Adrenal gland (tissue), 12 donors: ENCODE measurements around the gene SPRED2. TPM values are rescaled to one million over a fixed set of nuclear protein-coding genes. Genes with fewer than 3 reads are reported as not detected.
"Not testable (repeated sequence)": the region's sequence is repeated elsewhere in the genome, so short reads cannot be mapped to it uniquely, and the experiment has no call there.

Experiments used
- DNase-seq, 7 donors: peaks; one replicate each; pipeline ENCODE4 v3.0.0-alpha.2; 2019 to 2020
- H3K27ac ChIP-seq, 5 donors: fragments of 200-600 bp; sonication (generic) in 4 of 5; 1 replicate in 3 of 5; 2 replicates in 2 of 5; pipeline versions ENCODE4 v1.5.1 to v1.8.0; 2016 to 2020; ENCODE audit warnings: mild to moderate bottlenecking in 1 of 5
- H3K27me3 ChIP-seq: fragments of 200-600 bp; 2 replicates; pipeline ENCODE4 v1.8.0; 2021
- H3K36me3 ChIP-seq, 2 donors: fragments of 200-600 bp; replicated peaks in 1 of 2; 1 replicate in 1 of 2; 2 replicates in 1 of 2; pipeline versions ENCODE4 v1.5.1 to v1.8.0; 2018 to 2022
- H3K4me1 ChIP-seq, 2 donors: fragments of 200-600 bp; replicated peaks in 1 of 2; 1 replicate in 1 of 2; 2 replicates in 1 of 2; pipeline versions ENCODE4 v1.5.1 to v1.8.0; 2018 to 2021
- H3K4me3 ChIP-seq, 4 donors: fragments of 200-600 bp; sonication (generic) in 3 of 4; one replicate each; pipeline ENCODE4 v1.5.1; 2016 to 2018
- H3K9me3 ChIP-seq, 3 donors: fragments of 200-600 bp; sonication (generic) in 1 of 3; replicated peaks in 1 of 3; 1 replicate in 2 of 3; 2 replicates in 1 of 3; pipeline versions ENCODE4 v1.5.1 to v1.8.0; 2016 to 2021
- POLR2A ChIP-seq, 2 donors: fragments of 450-650 bp; IDR thresholded peaks; one replicate each; pipeline ENCODE4 v1.6.1; 2017; ENCODE audit warnings: antibody characterized with exemption in 2 of 2, mild to moderate bottlenecking in 2 of 2, moderate library complexity in 1 of 2
- WGBS, 4 donors: extraction: QIAGEN DNeasy Blood & Tissue Kit in 2 of 4; methylation state at CpG; one replicate each; pipeline versions ENCODE4 v1.1.5 to v1.1.7; 2013 to 2017; 5-methylcytosine and 5-hydroxymethylcytosine counted together
- intact Hi-C, 2 donors: fragments of 100-400 bp; cut with DNase I; formaldehyde crosslinking; loops; one replicate each; pipeline versions ENCODE4 v1.14.1 to v1.15.0; 2022 to 2023
- polyA plus RNA-seq, 3 donors: library from polyadenylated mRNA; stranded (reverse); fragments of 200-250 nt in 2 of 3; fragments of 350-450 nt in 1 of 3; fragmentation: Illumina TruSeq in 1 of 3; extraction: RNeasy Lipid Tissue Mini Kit (QIAGEN cat#74804) in 1 of 3; gene quantifications; one replicate each; pipeline ENCODE4 v1.2.3, GENCODE V29; 2013 to 2014
- total RNA-seq, 9 donors: library from RNA; depleted of rRNA in 4 of 9; stranded (reverse); fragments of >200 nt in 4 of 9; fragments of 120-200 nt in 1 of 9; fragmentation: NEBNext Ultra II Directional in 1 of 9; extraction: Animal tissue kit (Norgen Biotek cat#: 25700) in 1 of 9; gene quantifications; one replicate each; pipeline versions ENCODE4 v1.1.0 to v1.2.4, GENCODE V29; 2013 to 2023
- TF ChIP-seq, protein P1 (sequence below), 6 experiments: fragments of 450-650 bp in 4 of 6; fragments of 200-600 bp in 2 of 6; sonication (generic) in 1 of 6; IDR thresholded peaks; 1 replicate in 5 of 6; 2 replicates in 1 of 6; pipeline versions ENCODE4 v1.5.1 to v1.8.0; 2016 to 2021; ENCODE audit warnings: antibody characterized with exemption in 6 of 6, mild to moderate bottlenecking in 2 of 6, moderate library complexity in 1 of 6
- donor health status: healthy with polysubstance abuse.
- donor health status: Bipolar disorder and iron deficiency.
- donor health status: DM: yes; HTN: yes; CAD: no.
- donor health status: DM: no; HTN: no; CAD: no.
- donor health status: DM: no; HTN: no; CAD: no.
- donor health status: DM: yes; HTN: yes; CAD: no.

SPRED2 gene
- total and polyA plus RNA-seq, 12 donors, result 5.2 to 28.4 (median 16.0) TPM

DNA sequence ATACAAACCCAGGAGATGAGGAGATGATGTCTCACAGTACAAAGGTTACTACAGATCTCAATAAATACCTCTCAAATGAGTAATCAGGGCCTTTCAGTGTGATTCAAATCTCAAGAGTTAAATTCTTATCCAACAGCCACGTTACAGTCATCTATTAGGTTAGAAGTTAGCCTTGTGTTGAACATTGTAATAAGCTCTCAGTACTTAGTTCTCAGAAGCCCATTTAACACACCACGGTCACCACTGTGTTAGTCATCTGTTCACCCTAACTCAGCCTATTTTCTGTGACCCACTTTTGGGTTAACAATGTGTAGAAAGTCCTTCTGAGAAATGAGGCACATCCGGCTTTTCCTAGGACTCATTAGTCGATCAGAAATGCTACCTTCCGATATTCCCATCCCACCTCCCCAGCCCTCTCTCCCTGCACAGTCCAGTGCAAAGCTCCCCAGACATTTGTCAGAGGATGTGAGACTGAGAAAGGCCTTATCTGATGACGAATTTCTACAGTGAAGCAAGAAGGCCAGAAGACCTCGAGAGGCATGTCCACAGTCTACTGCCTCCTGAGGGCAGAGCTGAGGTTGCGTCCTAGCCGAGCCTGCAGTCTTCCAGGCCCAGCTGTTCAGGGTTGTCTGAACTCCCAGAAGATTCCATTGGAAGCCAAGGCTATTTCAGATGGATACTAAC is 112.2 kb downstream of the SPRED2 start:
- intact Hi-C loops, result no loop called here
- no peak overlapping the region for H3K4me3 ChIP-seq
- H3K27ac ChIP-seq, result peak overlapping the region in 4 of 5 donors; percentile 51 to 90 (median 74)
- TF ChIP-seq, protein P1, sequence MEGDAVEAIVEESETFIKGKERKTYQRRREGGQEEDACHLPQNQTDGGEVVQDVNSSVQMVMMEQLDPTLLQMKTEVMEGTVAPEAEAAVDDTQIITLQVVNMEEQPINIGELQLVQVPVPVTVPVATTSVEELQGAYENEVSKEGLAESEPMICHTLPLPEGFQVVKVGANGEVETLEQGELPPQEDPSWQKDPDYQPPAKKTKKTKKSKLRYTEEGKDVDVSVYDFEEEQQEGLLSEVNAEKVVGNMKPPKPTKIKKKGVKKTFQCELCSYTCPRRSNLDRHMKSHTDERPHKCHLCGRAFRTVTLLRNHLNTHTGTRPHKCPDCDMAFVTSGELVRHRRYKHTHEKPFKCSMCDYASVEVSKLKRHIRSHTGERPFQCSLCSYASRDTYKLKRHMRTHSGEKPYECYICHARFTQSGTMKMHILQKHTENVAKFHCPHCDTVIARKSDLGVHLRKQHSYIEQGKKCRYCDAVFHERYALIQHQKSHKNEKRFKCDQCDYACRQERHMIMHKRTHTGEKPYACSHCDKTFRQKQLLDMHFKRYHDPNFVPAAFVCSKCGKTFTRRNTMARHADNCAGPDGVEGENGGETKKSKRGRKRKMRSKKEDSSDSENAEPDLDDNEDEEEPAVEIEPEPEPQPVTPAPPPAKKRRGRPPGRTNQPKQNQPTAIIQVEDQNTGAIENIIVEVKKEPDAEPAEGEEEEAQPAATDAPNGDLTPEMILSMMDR (IDR thresholded peaks at IDR 0.05), result peak; percentile 12 to 48 (median 36)
- no peak for TF ChIP-seq POLR2A (IDR thresholded peaks at IDR 0.05)
- peak in 6 of 7 donors; percentile 50 to 71 (median 68) for DNase-seq
- peaks cover 0 to 7% of the 10 kb centered on the region in 2 donors for H3K36me3 ChIP-seq
- 29 to 42% (median 40%) methylated on average over 8 to 9 of the region's 9 CpGs for WGBS, 4 donors
- no peaks in the 10 kb centered on the region for H3K9me3 ChIP-seq
- no peaks in the 10 kb centered on the region for H3K27me3 ChIP-seq
- peaks cover 10 to 13% of the 10 kb centered on the region in 2 donors for H3K4me1 ChIP-seq

DNA sequence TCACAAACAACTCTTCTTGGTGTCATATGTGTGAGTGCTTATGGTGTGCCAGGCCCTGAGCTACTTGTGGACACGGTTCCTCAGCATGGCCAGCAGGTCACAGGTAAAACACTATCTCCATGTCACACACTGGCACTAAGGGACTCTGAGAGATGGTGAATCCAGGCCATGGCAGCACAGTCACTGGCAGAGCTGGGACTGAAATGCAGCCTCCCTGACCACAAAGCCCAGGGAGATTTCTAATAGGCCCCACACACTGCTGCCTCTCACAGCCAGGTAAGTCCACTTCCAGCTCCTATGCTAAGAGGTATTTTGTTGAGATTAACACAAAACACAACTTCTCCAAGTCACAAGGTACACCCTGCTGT is 112.7 kb downstream of the SPRED2 start:
- no peaks in the 10 kb centered on the region for H3K9me3 ChIP-seq
- H3K27me3 ChIP-seq, result no peaks in the 10 kb centered on the region
- intact Hi-C loops, result no loop called here
- TF ChIP-seq, protein P1 (IDR thresholded peaks at IDR 0.05), result no peak
- TF ChIP-seq POLR2A (IDR thresholded peaks at IDR 0.05), result no peak
- peaks cover 10 to 13% of the 10 kb centered on the region in 2 donors for H3K4me1 ChIP-seq
- H3K27ac ChIP-seq, result peak overlapping the region in 4 of 5 donors; percentile 51 to 90 (median 74)
- WGBS, 4 donors, result 92 to 100% (median 99%) methylated on average over 1 of the region's 1 CpG
- H3K36me3 ChIP-seq, result peaks cover 0 to 8% of the 10 kb centered on the region in 2 donors
- no peak for DNase-seq
- H3K4me3 ChIP-seq, result no peak overlapping the region

DNA sequence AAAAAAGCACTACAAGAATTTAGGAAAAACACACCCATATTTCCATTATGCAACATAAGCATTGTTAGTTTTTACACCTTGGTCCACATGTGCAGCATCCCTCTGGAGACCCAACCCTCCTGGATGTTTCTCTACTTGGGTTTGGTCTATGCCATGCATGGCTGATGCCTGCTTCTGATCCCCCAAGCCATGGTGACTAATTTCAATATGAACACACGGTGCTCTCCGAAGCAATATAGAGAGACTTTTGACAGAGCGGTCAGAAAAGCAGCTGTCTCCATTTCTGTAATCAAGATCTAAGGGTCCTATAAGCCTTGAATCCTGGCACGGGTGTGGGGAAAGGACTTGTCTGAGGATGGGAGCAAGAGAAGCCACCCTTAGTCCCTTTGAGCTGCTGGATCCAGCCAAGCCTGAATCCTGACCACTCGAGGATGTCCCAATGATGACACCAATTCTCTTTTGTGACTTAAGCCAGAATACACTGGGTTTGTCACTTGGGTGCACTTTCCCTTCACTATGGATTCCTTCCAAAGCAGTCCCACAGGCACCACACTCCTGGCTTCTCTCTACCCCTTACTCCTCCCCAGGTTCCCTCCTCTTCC is 113.2 kb downstream of the SPRED2 start:
- peaks cover 10 to 13% of the 10 kb centered on the region in 2 donors for H3K4me1 ChIP-seq
- DNase-seq, result no peak
- no peaks in the 10 kb centered on the region for H3K9me3 ChIP-seq
- H3K4me3 ChIP-seq, result no peak overlapping the region
- intact Hi-C loops, result no loop called here
- peak overlapping the region in 4 of 5 donors; percentile 51 to 90 (median 74) for H3K27ac ChIP-seq
- TF ChIP-seq, protein P1 (IDR thresholded peaks at IDR 0.05), result no peak
- TF ChIP-seq POLR2A (IDR thresholded peaks at IDR 0.05), result no peak
- peaks cover 0 to 13% of the 10 kb centered on the region in 2 donors for H3K36me3 ChIP-seq
- no peaks in the 10 kb centered on the region for H3K27me3 ChIP-seq
- WGBS, 4 donors, result 78 to 96% (median 89%) methylated on average over 5 of the region's 5 CpGs

DNA sequence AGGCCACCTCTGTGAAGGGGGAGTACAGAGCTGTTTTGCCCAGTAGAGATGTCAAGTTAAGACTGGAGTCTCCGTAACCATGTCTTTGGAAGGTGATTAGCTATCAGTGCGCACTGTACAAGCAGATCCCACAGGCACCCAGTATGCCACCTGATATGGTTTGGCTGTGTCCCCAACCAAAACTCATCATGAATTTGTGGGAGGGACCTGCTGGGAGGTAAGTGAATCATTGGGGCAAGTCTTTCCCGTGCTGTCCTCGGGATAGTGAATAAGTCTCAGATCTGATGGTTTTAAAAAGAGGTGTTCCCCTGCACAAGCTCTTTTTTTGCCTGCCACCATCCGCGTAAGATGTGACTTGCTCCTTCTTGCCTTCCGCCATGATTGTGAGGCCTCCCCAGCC is 114.6 kb downstream of the SPRED2 start:
- intact Hi-C loops, result no loop called here
- H3K27ac ChIP-seq, result no peak overlapping the region
- H3K4me3 ChIP-seq, result no peak overlapping the region
- peaks cover 0 to 24% of the 10 kb centered on the region in 2 donors for H3K36me3 ChIP-seq
- WGBS, 4 donors, result 90 to 98% (median 97%) methylated on average over 7 of the region's 7 CpGs
- no peaks in the 10 kb centered on the region for H3K27me3 ChIP-seq
- H3K4me1 ChIP-seq, result peaks cover 10 to 13% of the 10 kb centered on the region in 2 donors
- H3K9me3 ChIP-seq, result no peaks in the 10 kb centered on the region
- no peak for DNase-seq
- TF ChIP-seq POLR2A (IDR thresholded peaks at IDR 0.05), result no peak
- TF ChIP-seq, protein P1 (IDR thresholded peaks at IDR 0.05), result no peak

DNA sequence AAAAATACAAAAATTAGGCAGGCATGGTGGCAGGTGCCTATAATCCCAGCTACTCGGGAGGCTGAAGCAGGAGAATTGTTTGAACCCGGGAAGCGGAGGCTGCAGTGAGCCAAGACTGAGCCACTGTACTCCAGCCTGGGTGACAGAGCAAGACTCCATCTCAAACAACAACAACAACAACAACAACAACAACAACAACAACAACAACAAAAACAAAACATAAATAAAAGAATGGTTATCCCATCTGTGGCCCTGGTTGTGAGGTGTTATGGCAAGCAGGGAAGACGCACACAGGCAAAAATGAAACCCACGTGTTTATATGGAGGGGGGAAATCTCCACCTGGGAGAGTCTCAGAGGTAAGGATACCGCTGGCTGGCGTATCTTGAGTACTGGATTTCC is 115.0 kb downstream of the SPRED2 start:
- peaks cover 10 to 13% of the 10 kb centered on the region in 2 donors for H3K4me1 ChIP-seq
- DNase-seq, H3K9me3 ChIP-seq, intact Hi-C loops, H3K27me3 ChIP-seq, H3K4me3 ChIP-seq, H3K27ac ChIP-seq: not testable (repeated sequence)
- H3K36me3 ChIP-seq, result peaks cover 0 to 27% of the 10 kb centered on the region in 2 donors
- 89 to 99% (median 93%) methylated on average over 7 of the region's 7 CpGs for whole genome bisulfite sequencing, 4 donors
